GM18873 (cell line): ENCODE measurements around the gene CNNM3.

Source experiments
- ATAC-seq: cut with Tn5 transposase; IDR thresholded peaks from one replicate; pipeline ENCODE4 v1.9.1; 2021; ENCODE audit warnings: mild to moderate bottlenecking, moderate library complexity, moderate number of reproducible peaks; ENCODE audit not compliant: unreplicated experiment, low FRiP score

CNNM3 gene

GRCh38 chr2:96838345-96839292 is 22.6 kb downstream of the CNNM3 start:
- ATAC-seq, result no peak

- no peak for ATAC-seq
Measured at GRCh38 chr2:96839293-96839874, 23.3 kb downstream of the CNNM3 start.

- ATAC-seq, result no peak
Measured at GRCh38 chr2:96839875-96840850, 24.1 kb downstream of the CNNM3 start.

- no peak for ATAC-seq
Measured at GRCh38 chr2:96841701-96842495, 25.8 kb downstream of the CNNM3 start.

- ATAC-seq, result no peak
Measured at GRCh38 chr2:96842600-96842999, 26.5 kb downstream of the CNNM3 start.

GRCh38 chr2:96843538-96844268 is 27.6 kb downstream of the CNNM3 start, which contains the start of gene ANKRD23:
Gene ANKRD23 (minus strand): TSS chr2:96844021. CDS start chr2:96843992, 29 bp downstream.
- no peak for ATAC-seq

GRCh38 chr2:96844405-96844808 is 28.3 kb downstream of the CNNM3 start:
- no peak for ATAC-seq

GRCh38 chr2:96846825-96847224 is 30.8 kb downstream of the CNNM3 start:
- ATAC-seq, result no peak

GRCh38 chr2:96847586-96847985 is 31.5 kb downstream of the CNNM3 start:
- no peak for ATAC-seq

- no peak for ATAC-seq
Measured at GRCh38 chr2:96848264-96848663, 32.2 kb downstream of the CNNM3 start.

GRCh38 chr2:96852667-96853066 is 36.6 kb downstream of the CNNM3 start:
- no peak for ATAC-seq

GRCh38 chr2:96853321-96853720 is 37.3 kb downstream of the CNNM3 start:
- no peak for ATAC-seq

- ATAC-seq, result no peak
Measured at GRCh38 chr2:96856776-96857666, 41.0 kb downstream of the CNNM3 start.

GRCh38 chr2:96857667-96858372 is 41.8 kb downstream of the CNNM3 start, which contains the start of gene ANKRD39:
Gene ANKRD39 (minus strand): TSS chr2:96858016. CDS start chr2:96857987, 29 bp downstream.
- peak; percentile 91 for ATAC-seq

- no peak for ATAC-seq
Measured at GRCh38 chr2:96859099-96859649, 43.1 kb downstream of the CNNM3 start.

GRCh38 chr2:96859681-96860064 is 43.6 kb downstream of the CNNM3 start:
- ATAC-seq, result no peak
